Keratinocyte (primary cell): ENCODE data around the gene LPAR3. TPM values are rescaled to one million over a fixed set of nuclear protein-coding genes. Genes with fewer than 3 reads are reported as not detected.

Experiments
- DNase-seq: peaks from one replicate; pipeline ENCODE4 v3.0.0-alpha.2; 2011; ENCODE audit warnings: low read depth, missing footprints, low spot score
- FAIRE-seq: peaks from 2 replicates; lab custom pipeline; 2011; peaks lifted over from hg19 to GRCh38; lab: Jason Lieb, UNC
- H2AFZ ChIP-seq: 2 replicates; pipeline ENCODE4 v1.6.0; 2012; ENCODE audit warnings: low read length, control low read depth, inconsistent platforms; ENCODE audit not compliant: control insufficient read depth
- H3K27ac ChIP-seq: 2 replicates; pipeline ENCODE4 v1.5.1; 2011; ENCODE audit warnings: low read length; ENCODE audit not compliant: control insufficient read depth, insufficient read depth
- H3K27me3 ChIP-seq: 3 replicates; pipeline ENCODE4 v1.6.0; 2011; ENCODE audit warnings: low read length; ENCODE audit not compliant: control insufficient read depth, insufficient read depth; ENCODE audit errors: extremely low read depth
- H3K36me3 ChIP-seq, 2 experiments: 2 replicates in 1 of 2; 3 replicates in 1 of 2; pipeline ENCODE4 v1.5.1; 2011; ENCODE audit warnings: low read length in 2 of 2, mild to moderate bottlenecking in 1 of 2; ENCODE audit not compliant: control insufficient read depth in 2 of 2, insufficient read depth in 2 of 2; ENCODE audit errors: extremely low read depth in 1 of 2
- H3K4me1 ChIP-seq: 3 replicates; pipeline ENCODE4 v1.5.1; 2011; ENCODE audit warnings: low read length; ENCODE audit not compliant: control insufficient read depth, insufficient read depth; ENCODE audit errors: extremely low read depth
- H3K4me2 ChIP-seq: 3 replicates; pipeline ENCODE4 v1.6.0; 2011; ENCODE audit warnings: low read depth, low read length; ENCODE audit not compliant: control insufficient read depth, insufficient read depth; ENCODE audit errors: extremely low read depth
- H3K4me3 ChIP-seq, 3 experiments: fragments of 200-600 bp in 1 of 3; sonication (generic) in 1 of 3; 2 replicates in 2 of 3; 3 replicates in 1 of 3; pipeline ENCODE4 v1.5.1; 2011 to 2016; ENCODE audit warnings: low read length in 3 of 3, mild to moderate bottlenecking in 3 of 3, control low read depth in 2 of 3, inconsistent platforms in 1 of 3, low read depth in 1 of 3, mixed read lengths in 1 of 3, mixed run types in 1 of 3, moderate library complexity in 1 of 3; ENCODE audit not compliant: control insufficient read depth in 2 of 3, insufficient read depth in 2 of 3; ENCODE audit errors: extremely low read depth in 1 of 3
- H3K79me2 ChIP-seq: 2 replicates; pipeline ENCODE4 v1.6.0; 2012; ENCODE audit warnings: low read length; ENCODE audit not compliant: control insufficient read depth, insufficient read depth
- H3K9ac ChIP-seq: 3 replicates; pipeline ENCODE4 v1.6.0; 2011; ENCODE audit warnings: low read length; ENCODE audit not compliant: control insufficient read depth, insufficient read depth; ENCODE audit errors: extremely low read depth
- H3K9me1 ChIP-seq: 3 replicates; pipeline ENCODE4 v1.6.0; 2011; ENCODE audit warnings: low read length; ENCODE audit not compliant: control insufficient read depth, insufficient read depth; ENCODE audit errors: extremely low read depth
- H3K9me3 ChIP-seq: 2 replicates; pipeline ENCODE4 v1.5.1; 2012; ENCODE audit warnings: low read depth, low read length; ENCODE audit not compliant: control insufficient read depth
- H4K20me1 ChIP-seq: 3 replicates; pipeline ENCODE4 v1.6.0; 2011; ENCODE audit warnings: low read length; ENCODE audit not compliant: control insufficient read depth, insufficient read depth; ENCODE audit errors: extremely low read depth
- EZH2 ChIP-seq: IDR thresholded peaks from one replicate; pipeline ENCODE4 v1.6.1; 2012; ENCODE audit warnings: inconsistent platforms, mild to moderate bottlenecking, low read length, moderate library complexity
- dilution Hi-C: fragments of 300-500 bp; cut with MboI; formaldehyde crosslinking; loops from one replicate; pipeline ENCODE4 v1.7.0; 2020; ENCODE audit warnings: low sequenced_read_pairs; ENCODE audit not compliant: extremely low pct_ligation_motif_present
- polyA plus RNA-seq, 5 experiments: library from polyadenylated mRNA; depleted of rRNA in 3 of 5; stranded (reverse) in 3 of 5; stranded (forward) in 1 of 5; unstranded in 1 of 5; fragments of >200 nt; gene quantifications; 1 replicate in 1 of 5; 2 replicates in 3 of 5; 3 replicates in 1 of 5; pipeline versions ENCODE4 v1.2.1 to v1.2.3, GENCODE V29; 2011 to 2012; ENCODE audit warnings: missing spikeins in 2 of 5, low read depth in 1 of 5, low replicate concordance in 1 of 5
- TF ChIP-seq, protein P1 (sequence below), 3 experiments: IDR thresholded peaks in 1 of 3; conservative IDR thresholded peaks in 1 of 3; optimal IDR thresholded peaks in 1 of 3; 2 replicates in 2 of 3; 3 replicates in 1 of 3; pipeline versions ENCODE3 to v1.5.1; 2011; ENCODE audit warnings: low read length in 3 of 3, mild to moderate bottlenecking in 3 of 3, moderate library complexity in 2 of 3, control low read depth in 1 of 3, inconsistent platforms in 1 of 3; ENCODE audit not compliant: insufficient read depth in 2 of 3; ENCODE audit errors: extremely low read depth in 1 of 3

Gene LPAR3
- polyA plus RNA-seq, 1 donor (not counting 4 experiments of a cell fraction or from before 2014, with no cell fraction given): 42.1 TPM

DNA sequence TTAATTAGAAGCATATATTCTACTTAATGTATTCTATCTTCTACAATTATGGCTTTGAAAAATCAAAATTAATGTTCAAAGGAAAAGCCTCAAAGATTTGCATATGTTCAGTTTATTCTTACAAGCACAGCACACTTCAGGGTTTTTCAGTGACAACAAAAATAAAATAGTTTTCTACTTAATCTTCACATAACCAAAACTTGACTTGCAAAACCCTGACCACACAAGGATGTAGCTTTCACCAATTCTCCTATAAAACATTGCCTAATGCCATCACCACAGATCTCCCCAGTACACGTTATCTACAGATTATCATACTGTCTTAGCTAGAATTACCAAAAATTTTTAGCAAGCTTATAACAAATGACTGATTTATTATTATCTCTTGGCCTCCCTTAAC, 23.3 kb downstream of the LPAR3 start:
- Histone ChIP-seq H3K4me2 (no peak overlapping the region), H3K27me3 (no peaks in the 10 kb centered on the region), H3K36me3 (peaks cover 0 to 2% of the 10 kb centered on the region in 2 experiments), H3K9ac (no peak overlapping the region), H3K27ac (no peak overlapping the region), H3K4me3 (no peak overlapping the region), H3K9me3 (no peaks in the 10 kb centered on the region), H3K9me1 (no peaks in the 10 kb centered on the region), H3K4me1 (no peaks in the 10 kb centered on the region), H4K20me1 (no peaks in the 10 kb centered on the region), H2AFZ (no peak overlapping the region), H3K79me2 (peaks cover 37% of the 10 kb centered on the region)
- no peak for TF ChIP-seq EZH2
- TF ChIP-seq, protein P1, sequence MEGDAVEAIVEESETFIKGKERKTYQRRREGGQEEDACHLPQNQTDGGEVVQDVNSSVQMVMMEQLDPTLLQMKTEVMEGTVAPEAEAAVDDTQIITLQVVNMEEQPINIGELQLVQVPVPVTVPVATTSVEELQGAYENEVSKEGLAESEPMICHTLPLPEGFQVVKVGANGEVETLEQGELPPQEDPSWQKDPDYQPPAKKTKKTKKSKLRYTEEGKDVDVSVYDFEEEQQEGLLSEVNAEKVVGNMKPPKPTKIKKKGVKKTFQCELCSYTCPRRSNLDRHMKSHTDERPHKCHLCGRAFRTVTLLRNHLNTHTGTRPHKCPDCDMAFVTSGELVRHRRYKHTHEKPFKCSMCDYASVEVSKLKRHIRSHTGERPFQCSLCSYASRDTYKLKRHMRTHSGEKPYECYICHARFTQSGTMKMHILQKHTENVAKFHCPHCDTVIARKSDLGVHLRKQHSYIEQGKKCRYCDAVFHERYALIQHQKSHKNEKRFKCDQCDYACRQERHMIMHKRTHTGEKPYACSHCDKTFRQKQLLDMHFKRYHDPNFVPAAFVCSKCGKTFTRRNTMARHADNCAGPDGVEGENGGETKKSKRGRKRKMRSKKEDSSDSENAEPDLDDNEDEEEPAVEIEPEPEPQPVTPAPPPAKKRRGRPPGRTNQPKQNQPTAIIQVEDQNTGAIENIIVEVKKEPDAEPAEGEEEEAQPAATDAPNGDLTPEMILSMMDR (optimal IDR thresholded peaks at IDR 0.05 in 1 of 3, IDR thresholded peaks at IDR 0.05 in 1 of 3, conservative IDR thresholded peaks at IDR 0.05 in 1 of 3; ENCODE audit: extremely low read depth in 1 of 3, insufficient read depth in 2 of 3, low read length in 3 of 3): no peak
- FAIRE-seq (no peak), DNase-seq (no peak)
- dilution Hi-C loops: no loop called here

DNA sequence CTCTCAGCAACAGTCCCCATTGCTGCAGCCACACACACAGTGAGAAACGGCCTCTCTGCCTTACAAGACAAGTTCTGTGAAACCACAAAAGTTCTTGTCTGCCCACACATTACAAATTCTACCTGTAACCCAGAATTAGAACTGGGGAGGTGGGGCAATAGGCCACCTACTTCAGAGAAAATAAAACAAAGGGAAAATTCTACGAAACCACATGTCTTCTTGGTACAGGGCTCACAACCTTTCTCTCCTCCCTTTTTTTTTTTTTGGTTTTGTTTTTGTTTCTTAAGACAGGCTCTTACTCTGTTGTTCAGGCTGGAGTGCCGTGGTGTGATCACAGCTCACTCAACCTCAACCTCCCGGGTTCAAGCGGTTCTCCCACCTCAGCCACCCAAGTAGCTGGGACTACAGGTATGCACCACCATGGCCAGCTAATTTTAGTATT, 30.2 kb downstream of the LPAR3 start:
- DNase-seq (no peak), FAIRE-seq (no peak)
- H3K4me1 ChIP-seq: peaks cover 6% of the 10 kb centered on the region

More for the DNA sequence above, 30.2 kb downstream of the LPAR3 start:
- H4K20me1 ChIP-seq: no peaks in the 10 kb centered on the region
- H3K4me3 ChIP-seq: no peak overlapping the region
- TF ChIP-seq, protein P1 (optimal IDR thresholded peaks at IDR 0.05 in 1 of 3, IDR thresholded peaks at IDR 0.05 in 1 of 3, conservative IDR thresholded peaks at IDR 0.05 in 1 of 3; ENCODE audit: extremely low read depth in 1 of 3, insufficient read depth in 2 of 3, low read length in 3 of 3): no peak
- TF ChIP-seq EZH2: no peak
- no peak overlapping the region for H3K27ac ChIP-seq
- H3K36me3 ChIP-seq: peaks cover 3 to 8% of the 10 kb centered on the region in 2 experiments
- no peak overlapping the region for H2AFZ ChIP-seq
- no peak overlapping the region for H3K9ac ChIP-seq
- H3K4me2 ChIP-seq: no peak overlapping the region
- no peaks in the 10 kb centered on the region for H3K9me1 ChIP-seq
- H3K27me3 ChIP-seq: no peaks in the 10 kb centered on the region
- dilution Hi-C loops: no loop called here
- peaks cover 21% of the 10 kb centered on the region for H3K79me2 ChIP-seq
- no peaks in the 10 kb centered on the region for H3K9me3 ChIP-seq
